Upper lobe of right lung (tissue), 1 donor: ENCODE data around the gene CGB5. TPM values are rescaled to one million over a fixed set of nuclear protein-coding genes. Genes with fewer than 3 reads are reported as not detected.
"Not testable (repeated sequence)": the region's sequence is repeated elsewhere in the genome, so short reads cannot be mapped to it uniquely, and the experiment has no call there.

Source experiments
- ATAC-seq: fragments of 200-7000 bp; cut with Tn5 transposase; one replicate; pipeline ENCODE4 v1.9.1; 2020; ENCODE audit warnings: mild to moderate bottlenecking, moderate library complexity
- DNase-seq: peaks from one replicate; pipeline ENCODE4 v3.0.0-alpha.2; 2020
- H3K27ac ChIP-seq: fragments of 200-600 bp; one replicate; pipeline ENCODE4 v1.8.0; 2022
- H3K27me3 ChIP-seq: fragments of 200-600 bp; one replicate; pipeline ENCODE4 v1.8.0; 2022; ENCODE audit warnings: mild to moderate bottlenecking
- H3K36me3 ChIP-seq: fragments of 200-600 bp; one replicate; pipeline ENCODE4 v1.8.0; 2022
- H3K4me1 ChIP-seq: fragments of 200-600 bp; one replicate; pipeline ENCODE4 v1.8.0; 2022
- H3K4me3 ChIP-seq: fragments of 200-600 bp; one replicate; pipeline ENCODE4 v1.8.0; 2022; ENCODE audit warnings: mild to moderate bottlenecking
- H3K9me3 ChIP-seq: fragments of 200-600 bp; one replicate; pipeline ENCODE4 v1.8.0; 2022
- CTCF ChIP-seq: fragments of 200-600 bp; IDR thresholded peaks from one replicate; pipeline ENCODE4 v1.8.0; 2022; ENCODE audit warnings: antibody characterized with exemption
- intact Hi-C: fragments of 100-400 bp; cut with DNase I; formaldehyde crosslinking; loops from one replicate; pipeline ENCODE4 v1.11.0; 2022
- total RNA-seq: library from RNA; stranded (reverse); fragmentation: NEBNext Ultra II Directional; extraction: Animal tissue kit (Norgen Biotek cat#: 25700); gene quantifications from one replicate; pipeline ENCODE4 v1.2.1, GENCODE V29; 2021
- donor health status: DM: no; HTN: yes; CAD: no; lungs with severe emphysema.

The CGB5 gene
- total RNA-seq, 1 donor from 2014 or later = not detected

GRCh38 chr19:49056101-49056901 is 12.7 kb downstream of the CGB5 start:
- peak; percentile 82 for DNase-seq
- no peak overlapping the region for H3K27ac ChIP-seq
- peak; percentile 37 for TF ChIP-seq CTCF
- peaks cover 19% of the 10 kb centered on the region for H3K4me1 ChIP-seq
- ATAC-seq = peak; percentile 88
- no peaks in the 10 kb centered on the region for H3K9me3 ChIP-seq
- intact Hi-C loops = no loop called here
- peaks cover 19% of the 10 kb centered on the region for H3K27me3 ChIP-seq
- H3K36me3 ChIP-seq = no peaks in the 10 kb centered on the region
- peak overlapping the region; percentile 63 for H3K4me3 ChIP-seq

- Histone ChIP-seq H3K4me1 (peaks cover 19% of the 10 kb centered on the region), H3K27me3 (peaks cover 25% of the 10 kb centered on the region), H3K4me3 (peak overlapping the region; percentile 63)
- H3K27ac ChIP-seq, DNase-seq, H3K36me3 ChIP-seq, H3K9me3 ChIP-seq, intact Hi-C loops: not testable (repeated sequence)
- ATAC-seq = peak; percentile 3
Measured at GRCh38 chr19:49056902-49057596, 13.4 kb downstream of the CGB5 start.

- peaks cover 19% of the 10 kb centered on the region for H3K4me1 ChIP-seq
- DNase-seq = peak; percentile 87
- ATAC-seq = peak; percentile 81
- H3K4me3 ChIP-seq = peak within 1 kb of the TSS; percentile 63
- H3K27ac ChIP-seq = no peak within 1 kb of the TSS
- intact Hi-C loops = no loop called here
- H3K36me3 ChIP-seq = no peaks in the 10 kb centered on the region
- H3K9me3 ChIP-seq = no peaks in the 10 kb centered on the region
- TF ChIP-seq CTCF = no peak
- H3K27me3 ChIP-seq = peaks cover 29% of the 10 kb centered on the region
Measured at GRCh38 chr19:49057636-49058234, 14.1 kb downstream of the CGB5 start, which contains the start of gene CGB7. Gene CGB7 (minus strand): TSS chr19:49057749. CDS start chr19:49055375, 2,374 bp downstream.

- Histone ChIP-seq H3K9me3 (no peaks in the 10 kb centered on the region), H3K27ac (no peak overlapping the region), H3K4me3 (no peak overlapping the region), H3K36me3 (no peaks in the 10 kb centered on the region), H3K27me3 (peaks cover 34% of the 10 kb centered on the region), H3K4me1 (peaks cover 19% of the 10 kb centered on the region)
- no peak for TF ChIP-seq CTCF
- intact Hi-C loops = no loop called here
- ATAC-seq (peak; percentile 3), DNase-seq (no peak)
Measured at GRCh38 chr19:49058562-49058961, 14.9 kb downstream of the CGB5 start.

GRCh38 chr19:49059053-49059452 is 15.4 kb downstream of the CGB5 start:
- TF ChIP-seq CTCF = no peak
- Histone ChIP-seq H3K27me3 (peaks cover 35% of the 10 kb centered on the region), H3K4me3 (no peak overlapping the region), H3K36me3 (no peaks in the 10 kb centered on the region), H3K4me1 (peaks cover 19% of the 10 kb centered on the region), H3K27ac (no peak overlapping the region), H3K9me3 (no peaks in the 10 kb centered on the region)
- intact Hi-C loops = no loop called here
- ATAC-seq (no peak), DNase-seq (no peak)

GRCh38 chr19:49061000-49061399 is 17.4 kb downstream of the CGB5 start:
- no peak for TF ChIP-seq CTCF
- H3K4me3 ChIP-seq = no peak overlapping the region
- H3K9me3 ChIP-seq = no peaks in the 10 kb centered on the region
- no peak for ATAC-seq
- no peak for DNase-seq
- intact Hi-C loops = no loop called here
- peaks cover 53% of the 10 kb centered on the region for H3K27me3 ChIP-seq
- H3K36me3 ChIP-seq = no peaks in the 10 kb centered on the region
- H3K27ac ChIP-seq = no peak overlapping the region
- H3K4me1 ChIP-seq = peaks cover 20% of the 10 kb centered on the region
